ENCODE measurements around the gene TBC1D23. TPM values are rescaled to one million over a fixed set of nuclear protein-coding genes. Genes with fewer than 3 reads are reported as not detected.
"Not testable (repeated sequence)": the region's sequence is repeated elsewhere in the genome, so short reads cannot be mapped to it uniquely, and the experiment has no call there.

TBC1D23 gene
- total and polyA plus RNA-seq, 5 donors from 2014 or later: 17.8 to 40.2 (median 20.7) TPM

DNA sequence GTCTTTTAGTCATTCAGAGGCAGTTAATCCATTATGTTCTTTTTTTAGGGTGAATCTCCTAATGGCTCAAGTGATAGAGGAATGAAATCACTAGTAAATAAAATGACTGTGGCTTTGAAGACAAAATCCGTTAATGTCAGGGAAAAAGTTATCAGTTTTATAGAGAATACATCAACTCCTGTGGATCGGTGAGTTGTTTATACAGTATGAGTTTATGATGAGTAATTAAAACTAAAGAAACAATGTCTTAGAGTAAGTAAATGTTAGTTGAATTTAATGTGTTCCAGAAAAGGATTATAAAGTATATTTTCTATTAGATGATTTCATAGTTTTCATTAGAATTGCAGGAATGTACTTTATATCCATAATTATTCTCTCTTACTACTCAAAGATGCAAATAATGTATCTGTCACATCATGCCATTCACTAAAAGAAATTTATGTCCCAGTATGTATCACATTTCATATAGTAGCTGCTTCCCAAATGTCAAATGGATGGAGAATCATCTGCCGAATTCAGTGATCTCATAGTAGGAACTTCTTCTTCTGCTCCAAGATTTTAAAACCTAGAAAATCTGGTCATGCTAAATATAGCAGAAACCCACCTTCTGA is 49.7 kb downstream of the TBC1D23 start:
- peaks cover 36% of the 10 kb centered on the region for H3K36me3 ChIP-seq (ENCODE audit: control insufficient read depth, insufficient read depth, low read length)
- Mint-ChIP-seq H3K27ac (peak overlapping the region in 1 of 3 donors; percentile 10), H3K36me3 (peaks cover 28% of the 10 kb centered on the region)

DNA sequence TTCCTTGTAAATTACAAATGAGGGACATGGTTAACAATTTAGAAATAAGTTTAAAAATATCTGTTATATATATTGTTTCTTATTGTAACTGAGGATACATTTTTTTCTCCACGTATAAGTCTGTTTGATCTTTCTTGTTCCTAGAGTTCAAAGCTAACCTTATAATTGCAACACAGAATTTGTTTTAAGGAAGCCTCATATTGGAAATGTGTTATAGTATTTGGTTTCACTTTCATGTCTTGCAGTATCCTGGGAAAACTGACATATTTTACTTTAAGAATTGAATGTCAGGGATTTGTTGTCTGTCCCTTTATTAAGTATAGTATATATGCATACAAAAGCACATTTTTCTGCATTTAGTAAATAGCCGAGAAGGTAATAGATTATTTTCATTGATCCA is 50.2 kb downstream of the TBC1D23 start:
- Mint-ChIP-seq H3K4me1 (peaks cover 0 to 2% (median 0%) of the 10 kb centered on the region in 4 donors), H3K9me3 (no peaks in the 10 kb centered on the region), H3K27me3 (no peaks in the 10 kb centered on the region), H3K27ac (no peak overlapping the region), H3K36me3 (peaks cover 25% of the 10 kb centered on the region), H3K4me3 (no peak overlapping the region)
- H3K36me3 ChIP-seq (ENCODE audit: control insufficient read depth, insufficient read depth, low read length): peaks cover 34% of the 10 kb centered on the region
- ATAC-seq (ENCODE audit: low read depth in 2 of 2) (no peak), DNase-seq (no peak)
- no peak overlapping the region for H3K27ac ChIP-seq (ENCODE audit: insufficient read depth, low read length, poor library complexity, severe bottlenecking)
- H3K4me3 ChIP-seq (ENCODE audit: low read depth, low read length): no peak overlapping the region
- H3K27me3 ChIP-seq (ENCODE audit: control insufficient read depth, insufficient read depth, low read length): no peaks in the 10 kb centered on the region
- no peaks in the 10 kb centered on the region for H3K4me1 ChIP-seq (ENCODE audit: control insufficient read depth, insufficient read depth, low read length, poor library complexity, severe bottlenecking)
- no peaks in the 10 kb centered on the region for H3K9me3 ChIP-seq (ENCODE audit: control insufficient read depth in 2 of 2, low read length in 2 of 2)

More for the DNA sequence above, 49.7 kb downstream of the TBC1D23 start:
- no peak overlapping the region for H3K4me3 ChIP-seq (ENCODE audit: low read depth, low read length)
- H3K27me3 ChIP-seq (ENCODE audit: control insufficient read depth, insufficient read depth, low read length): no peaks in the 10 kb centered on the region
- H3K27me3 Mint-ChIP-seq: no peaks in the 10 kb centered on the region
- H3K4me1 Mint-ChIP-seq: peaks cover 0 to 2% (median 0%) of the 10 kb centered on the region in 4 donors
- no peaks in the 10 kb centered on the region for H3K9me3 ChIP-seq (ENCODE audit: control insufficient read depth in 2 of 2, low read length in 2 of 2)
- no peaks in the 10 kb centered on the region for H3K4me1 ChIP-seq (ENCODE audit: control insufficient read depth, insufficient read depth, low read length, poor library complexity, severe bottlenecking)
- H3K27ac ChIP-seq (ENCODE audit: insufficient read depth, low read length, poor library complexity, severe bottlenecking): no peak overlapping the region
- H3K4me3 Mint-ChIP-seq: no peak overlapping the region
- ATAC-seq (ENCODE audit: low read depth in 2 of 2): no peak
- no peaks in the 10 kb centered on the region for H3K9me3 Mint-ChIP-seq
- DNase-seq: no peak

DNA sequence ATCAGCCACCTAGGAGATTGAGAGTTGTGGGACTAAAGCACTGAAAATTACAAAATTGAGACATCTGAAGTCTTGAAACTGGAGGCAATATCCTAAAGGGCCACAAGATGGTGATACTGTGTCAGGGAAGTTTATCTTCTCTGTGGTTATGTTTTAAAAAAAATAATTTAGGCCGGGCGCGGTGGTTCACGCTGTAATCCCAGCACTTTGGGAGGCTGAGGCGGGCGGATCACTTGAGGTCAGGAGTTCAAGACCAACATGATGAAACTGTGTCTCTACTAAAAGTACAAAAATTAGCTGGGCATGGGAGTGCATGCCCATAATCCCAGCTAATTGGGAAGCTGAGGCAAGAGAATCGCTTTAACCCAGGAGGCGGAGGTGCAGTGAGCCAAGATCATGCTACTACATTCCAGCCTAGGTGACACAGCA is 55.9 kb downstream of the TBC1D23 start:
- peaks cover 9% of the 10 kb centered on the region for H3K36me3 Mint-ChIP-seq
- H3K27ac Mint-ChIP-seq: peak overlapping the region in 2 of 3 donors; percentile 5 to 51
- no peaks in the 10 kb centered on the region for H3K9me3 ChIP-seq (ENCODE audit: control insufficient read depth in 2 of 2, low read length in 2 of 2)
- peak overlapping the region; percentile 18 for H3K27ac ChIP-seq (ENCODE audit: insufficient read depth, low read length, poor library complexity, severe bottlenecking)
- peaks cover 7% of the 10 kb centered on the region for H3K4me1 ChIP-seq (ENCODE audit: control insufficient read depth, insufficient read depth, low read length, poor library complexity, severe bottlenecking)
- no peak overlapping the region for H3K4me3 ChIP-seq (ENCODE audit: low read depth, low read length)
- peak overlapping the region in 2 of 4 donors; percentile 59 to 71 for H3K4me3 Mint-ChIP-seq
- ATAC-seq (ENCODE audit: low read depth in 2 of 2): peak; percentile 61 to 63
- H3K36me3 ChIP-seq (ENCODE audit: control insufficient read depth, insufficient read depth, low read length): peaks cover 27% of the 10 kb centered on the region
- no peaks in the 10 kb centered on the region for H3K27me3 ChIP-seq (ENCODE audit: control insufficient read depth, insufficient read depth, low read length)
- peaks cover 3 to 13% (median 10%) of the 10 kb centered on the region in 4 donors for H3K4me1 Mint-ChIP-seq
- H3K9me3 Mint-ChIP-seq: no peaks in the 10 kb centered on the region
- peak; percentile 18 to 77 (median 54) for DNase-seq
- H3K27me3 Mint-ChIP-seq: no peaks in the 10 kb centered on the region

DNA sequence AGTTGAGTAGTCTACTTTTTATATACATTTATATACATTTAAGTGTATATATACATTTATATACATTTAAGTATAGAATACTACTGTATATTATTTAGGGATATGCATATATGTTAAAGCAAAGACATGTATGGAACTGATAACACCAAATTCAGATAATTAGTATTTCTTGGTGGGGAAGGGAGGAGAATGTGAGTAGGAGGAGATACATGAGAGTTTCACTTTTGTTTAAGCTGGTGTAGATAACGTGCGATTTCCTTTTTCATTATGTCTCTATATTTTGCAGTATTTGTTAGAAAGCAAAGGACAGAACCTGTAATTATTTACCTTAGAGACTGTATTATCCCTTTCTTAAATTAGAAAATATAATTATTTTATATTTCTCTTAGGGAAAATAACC is 57.1 kb downstream of the TBC1D23 start:
- ATAC-seq (ENCODE audit: low read depth in 2 of 2): no peak
- peak in 2 of 3 donors; percentile 6 to 50 for DNase-seq
- no peaks in the 10 kb centered on the region for H3K27me3 Mint-ChIP-seq
- peak overlapping the region in 1 of 3 donors; percentile 75 for H3K27ac Mint-ChIP-seq
- no peaks in the 10 kb centered on the region for H3K9me3 Mint-ChIP-seq
- no peak overlapping the region for H3K4me3 Mint-ChIP-seq
- H3K36me3 Mint-ChIP-seq: peaks cover 12% of the 10 kb centered on the region
- peak overlapping the region; percentile 43 for H3K4me3 ChIP-seq (ENCODE audit: low read depth, low read length)
- peaks cover 19% of the 10 kb centered on the region for H3K36me3 ChIP-seq (ENCODE audit: control insufficient read depth, insufficient read depth, low read length)
- peaks cover 3 to 13% (median 10%) of the 10 kb centered on the region in 4 donors for H3K4me1 Mint-ChIP-seq
- H3K9me3 ChIP-seq (ENCODE audit: control insufficient read depth in 2 of 2, low read length in 2 of 2): no peaks in the 10 kb centered on the region
- peak overlapping the region; percentile 20 for H3K27ac ChIP-seq (ENCODE audit: insufficient read depth, low read length, poor library complexity, severe bottlenecking)
- H3K4me1 ChIP-seq (ENCODE audit: control insufficient read depth, insufficient read depth, low read length, poor library complexity, severe bottlenecking): peaks cover 7% of the 10 kb centered on the region
- H3K27me3 ChIP-seq (ENCODE audit: control insufficient read depth, insufficient read depth, low read length): no peaks in the 10 kb centered on the region

DNA sequence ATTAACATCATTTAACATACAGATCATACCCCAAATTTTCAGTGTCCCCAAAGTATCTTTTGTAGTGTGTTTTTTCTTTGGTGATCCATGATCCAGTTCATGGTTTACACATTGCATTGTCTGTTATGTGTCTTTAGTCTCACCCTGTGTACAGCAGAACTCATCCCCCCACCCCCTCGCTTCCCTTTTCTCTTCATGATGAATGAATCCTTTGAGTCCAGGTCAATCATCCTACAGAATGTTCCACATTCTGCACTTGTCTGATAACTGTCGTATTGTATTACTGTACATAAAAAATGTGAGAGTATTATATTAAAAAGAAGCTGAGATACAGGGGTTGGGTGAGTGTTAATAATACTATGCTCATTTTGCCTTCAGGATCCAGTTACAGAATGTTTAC is 59.2 kb downstream of the TBC1D23 start:
- Histone ChIP-seq H3K27me3 (ENCODE audit: control insufficient read depth, insufficient read depth, low read length) (no peaks in the 10 kb centered on the region), H3K36me3 (ENCODE audit: control insufficient read depth, insufficient read depth, low read length) (peaks cover 25% of the 10 kb centered on the region), H3K4me3 (ENCODE audit: low read depth, low read length) (no peak overlapping the region), H3K4me1 (ENCODE audit: control insufficient read depth, insufficient read depth, low read length, poor library complexity, severe bottlenecking) (peaks cover 7% of the 10 kb centered on the region), H3K9me3 (ENCODE audit: control insufficient read depth in 2 of 2, low read length in 2 of 2) (no peaks in the 10 kb centered on the region), H3K27ac (ENCODE audit: insufficient read depth, low read length, poor library complexity, severe bottlenecking) (no peak overlapping the region)
- H3K27me3 Mint-ChIP-seq: no peaks in the 10 kb centered on the region
- H3K9me3 Mint-ChIP-seq: no peaks in the 10 kb centered on the region
- H3K27ac Mint-ChIP-seq: no peak overlapping the region
- peaks cover 13% of the 10 kb centered on the region for H3K36me3 Mint-ChIP-seq
- H3K4me1 Mint-ChIP-seq: peaks cover 3 to 13% (median 10%) of the 10 kb centered on the region in 4 donors
- DNase-seq: no peak
- no peak overlapping the region for H3K4me3 Mint-ChIP-seq
- ATAC-seq (ENCODE audit: low read depth in 2 of 2): no peak

DNA sequence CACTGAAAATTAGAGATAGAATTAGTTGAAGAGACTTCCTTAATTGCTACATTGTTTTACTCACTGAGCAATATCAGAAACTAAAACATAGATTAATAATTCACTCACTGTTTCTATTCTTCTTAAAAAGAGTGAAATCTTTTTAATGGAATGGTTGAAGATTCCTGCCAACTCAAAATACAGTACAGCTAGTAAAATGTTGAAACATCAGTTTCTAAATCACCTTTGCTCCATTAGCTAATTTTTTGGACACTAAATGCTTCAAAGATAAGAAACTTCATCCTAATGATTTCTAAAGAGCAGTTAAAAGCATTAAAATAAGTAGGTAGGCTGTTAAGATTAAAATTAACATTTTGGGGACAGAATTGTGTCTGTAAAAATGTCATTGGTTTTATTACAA is 63.3 kb downstream of the TBC1D23 start:
- Mint-ChIP-seq H3K27me3 (no peaks in the 10 kb centered on the region), H3K27ac (no peak overlapping the region), H3K36me3 (peaks cover 31% of the 10 kb centered on the region), H3K4me3 (no peak overlapping the region), H3K4me1 (no peaks in the 10 kb centered on the region), H3K9me3 (peaks cover 0 to 2% (median 0%) of the 10 kb centered on the region in 7 donors)
- H3K4me3 ChIP-seq (ENCODE audit: low read depth, low read length): no peak overlapping the region
- H3K27ac ChIP-seq (ENCODE audit: insufficient read depth, low read length, poor library complexity, severe bottlenecking): no peak overlapping the region
- H3K36me3 ChIP-seq (ENCODE audit: control insufficient read depth, insufficient read depth, low read length): peaks cover 28% of the 10 kb centered on the region
- no peaks in the 10 kb centered on the region for H3K27me3 ChIP-seq (ENCODE audit: control insufficient read depth, insufficient read depth, low read length)
- ATAC-seq (ENCODE audit: low read depth in 2 of 2) (no peak), DNase-seq (no peak)
- H3K9me3 ChIP-seq (ENCODE audit: control insufficient read depth in 2 of 2, low read length in 2 of 2): no peaks in the 10 kb centered on the region
- H3K4me1 ChIP-seq (ENCODE audit: control insufficient read depth, insufficient read depth, low read length, poor library complexity, severe bottlenecking): no peaks in the 10 kb centered on the region

DNA sequence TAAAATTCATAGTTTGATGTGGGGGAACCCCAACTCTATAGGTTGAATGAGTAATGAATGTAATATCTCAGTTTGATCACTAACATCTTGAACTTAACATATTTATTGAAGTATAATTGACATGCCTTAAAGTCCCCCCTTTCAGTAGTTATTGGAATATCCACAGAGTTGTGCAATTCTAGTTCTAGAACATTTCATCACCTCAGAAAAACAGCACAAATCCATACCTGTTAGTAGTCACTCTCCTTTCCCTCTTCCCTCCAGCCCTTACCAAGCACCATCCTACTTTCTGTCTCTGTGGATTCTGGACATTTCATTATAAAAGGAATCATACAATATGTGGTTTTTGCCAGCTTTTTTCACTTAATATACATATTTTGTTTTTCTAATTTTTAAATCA is 65.0 kb downstream of the TBC1D23 start:
- Mint-ChIP-seq H3K4me3 (no peak overlapping the region), H3K4me1 (no peaks in the 10 kb centered on the region), H3K9me3 (peaks cover 0 to 2% (median 2%) of the 10 kb centered on the region in 7 donors), H3K27me3 (no peaks in the 10 kb centered on the region), H3K27ac (no peak overlapping the region), H3K36me3 (peaks cover 25% of the 10 kb centered on the region)
- no peaks in the 10 kb centered on the region for H3K9me3 ChIP-seq (ENCODE audit: control insufficient read depth in 2 of 2, low read length in 2 of 2)
- no peak overlapping the region for H3K4me3 ChIP-seq (ENCODE audit: low read depth, low read length)
- DNase-seq (no peak), ATAC-seq (ENCODE audit: low read depth in 2 of 2) (no peak)
- H3K27me3 ChIP-seq (ENCODE audit: control insufficient read depth, insufficient read depth, low read length): no peaks in the 10 kb centered on the region
- H3K27ac ChIP-seq (ENCODE audit: insufficient read depth, low read length, poor library complexity, severe bottlenecking): no peak overlapping the region
- H3K36me3 ChIP-seq (ENCODE audit: control insufficient read depth, insufficient read depth, low read length): peaks cover 16% of the 10 kb centered on the region
- no peaks in the 10 kb centered on the region for H3K4me1 ChIP-seq (ENCODE audit: control insufficient read depth, insufficient read depth, low read length, poor library complexity, severe bottlenecking)

DNA sequence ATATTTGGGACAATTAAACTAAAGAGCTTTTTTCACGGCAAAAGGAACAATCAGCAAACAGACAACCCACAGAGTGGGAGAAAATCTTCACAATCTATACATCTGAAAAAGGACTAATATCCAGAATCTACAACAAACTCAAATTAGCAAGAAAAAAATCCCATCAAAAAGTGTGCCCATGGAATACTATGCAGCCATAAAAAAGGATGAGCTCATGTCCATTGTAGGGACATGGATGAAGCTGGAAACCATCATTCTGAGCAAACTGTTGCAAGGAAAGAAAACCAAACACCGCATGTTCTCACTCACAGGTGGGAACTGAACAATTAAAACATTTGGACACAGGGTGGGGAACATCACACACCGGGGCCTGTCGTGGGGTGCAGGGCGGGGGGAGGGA is 66.6 kb downstream of the TBC1D23 start:
- H3K27ac ChIP-seq (ENCODE audit: insufficient read depth, low read length, poor library complexity, severe bottlenecking); H3K27me3 ChIP-seq (ENCODE audit: control insufficient read depth, insufficient read depth, low read length); H3K4me3 ChIP-seq (ENCODE audit: low read depth, low read length); H3K27ac Mint-ChIP-seq; H3K9me3 Mint-ChIP-seq; ATAC-seq (ENCODE audit: low read depth in 2 of 2); H3K4me1 ChIP-seq (ENCODE audit: control insufficient read depth, insufficient read depth, low read length, poor library complexity, severe bottlenecking); H3K9me3 ChIP-seq (ENCODE audit: control insufficient read depth in 2 of 2, low read length in 2 of 2); H3K36me3 ChIP-seq (ENCODE audit: control insufficient read depth, insufficient read depth, low read length); DNase-seq; H3K27me3 Mint-ChIP-seq; H3K4me1 Mint-ChIP-seq: not testable (repeated sequence)
- H3K4me3 Mint-ChIP-seq: peak overlapping the region in 1 of 4 donors; percentile 5
- peaks cover 25% of the 10 kb centered on the region for H3K36me3 Mint-ChIP-seq
